Endothelial cell of umbilical vein (primary cell): ENCODE measurements around the gene APOO. TPM values are rescaled to one million over a fixed set of nuclear protein-coding genes. Genes with fewer than 3 reads are reported as not detected.
A peak's percentile ranks its signal among the peaks of the same experiment; 100 is the strongest.

Experiments used
- BruUV-seq: library from RNA; stranded (reverse); fragments of 400-500 nt; replicated peaks from 2 replicates; lab custom pipeline; 2021; lab: Mats Ljungman, UMichigan
- CTCF ChIA-PET: fragments of 300-600, 350-600 bp; sonication (Branson Sonifier 250); formaldehyde crosslinking; loops from one replicate; lab custom pipeline; 2021; ENCODE audit warnings: antibody characterized with exemption, inconsistent platforms; lab: Charles Lee
- POLR2A ChIA-PET: fragments of 300-600, 350-600 bp; sonication (Branson Sonifier 250); formaldehyde crosslinking; loops from one replicate; lab custom pipeline; 2021; ENCODE audit warnings: antibody characterized with exemption, inconsistent platforms; lab: Charles Lee
- DNase-seq: peaks from one replicate; pipeline ENCODE4 v3.0.0-alpha.2; 2011; ENCODE audit warnings: low read depth, low spot score
- FAIRE-seq: peaks from 2 replicates; lab custom pipeline; 2011; peaks lifted over from hg19 to GRCh38; lab: Jason Lieb, UNC
- H2AFZ ChIP-seq: 2 replicates; pipeline ENCODE4 v1.6.0; 2012; ENCODE audit warnings: low read depth, low read length, control low read depth, inconsistent platforms
- H3K27ac ChIP-seq: 2 replicates; pipeline ENCODE4 v1.5.1; 2011; ENCODE audit warnings: low read depth, mild to moderate bottlenecking, control low read depth, low read length, moderate library complexity; ENCODE audit not compliant: insufficient read depth
- H3K27me3 ChIP-seq, 2 experiments: 2 replicates each; pipeline versions ENCODE4 v1.6.0 to v1.6.1; 2011; ENCODE audit warnings: low read length in 2 of 2, mixed read lengths in 1 of 2; ENCODE audit not compliant: control insufficient read depth in 2 of 2, insufficient read depth in 2 of 2
- H3K36me3 ChIP-seq, 2 experiments: 2 replicates in 1 of 2; 3 replicates in 1 of 2; pipeline ENCODE4 v1.5.1; 2011; ENCODE audit warnings: low read length in 2 of 2, mild to moderate bottlenecking in 1 of 2, moderate library complexity in 1 of 2; ENCODE audit not compliant: control insufficient read depth in 2 of 2, insufficient read depth in 2 of 2; ENCODE audit errors: extremely low read depth in 1 of 2
- H3K4me1 ChIP-seq: 3 replicates; pipeline ENCODE4 v1.5.1; 2011; ENCODE audit warnings: mild to moderate bottlenecking, low read length; ENCODE audit not compliant: control insufficient read depth, insufficient read depth; ENCODE audit errors: extremely low read depth
- H3K4me2 ChIP-seq: 2 replicates; pipeline ENCODE4 v1.6.1; 2011; ENCODE audit warnings: low read length, control low read depth, mixed read lengths; ENCODE audit not compliant: insufficient read depth
- H3K4me3 ChIP-seq, 3 experiments: fragments of 200-600 bp in 1 of 3; sonication (generic), shearing (Covaris generic) in 1 of 3; replicated peaks in 1 of 3; 2 replicates each; pipeline ENCODE4 v1.5.1; 2011 to 2016; ENCODE audit warnings: control low read depth in 3 of 3, low read length in 3 of 3, mild to moderate bottlenecking in 2 of 3, inconsistent platforms in 1 of 3, low read depth in 1 of 3, moderate library complexity in 1 of 3; ENCODE audit not compliant: insufficient read depth in 1 of 3
- H3K79me2 ChIP-seq: 2 replicates; pipeline ENCODE4 v1.6.0; 2012; ENCODE audit warnings: low read length, inconsistent platforms; ENCODE audit not compliant: control insufficient read depth, insufficient read depth
- H3K9ac ChIP-seq: replicated peaks from 2 replicates; pipeline ENCODE3; 2011; ENCODE audit warnings: low read length, control low read depth; ENCODE audit not compliant: insufficient read depth; ENCODE audit errors: extremely low read depth
- H3K9me1 ChIP-seq: replicated peaks from 3 replicates; pipeline ENCODE4 v1.6.0; 2011; ENCODE audit warnings: mild to moderate bottlenecking, low read length; ENCODE audit not compliant: control insufficient read depth, insufficient read depth; ENCODE audit errors: extremely low read depth
- H3K9me3 ChIP-seq: replicated peaks from 2 replicates; pipeline ENCODE4 v1.5.1; 2012; ENCODE audit warnings: low read length, inconsistent platforms; ENCODE audit not compliant: control insufficient read depth, insufficient read depth
- H4K20me1 ChIP-seq: replicated peaks from 2 replicates; pipeline ENCODE3; 2011; ENCODE audit warnings: mild to moderate bottlenecking, low read length; ENCODE audit not compliant: control insufficient read depth, insufficient read depth; ENCODE audit errors: extremely low read depth
- CTCF ChIP-seq, 2 donors: IDR thresholded peaks; 1 replicate in 1 of 2; 2 replicates in 1 of 2; pipeline ENCODE4 v1.5.1; 2011; ENCODE audit warnings: low read length in 2 of 2, mild to moderate bottlenecking in 2 of 2, moderate library complexity in 2 of 2, control low read depth in 1 of 2, inconsistent platforms in 1 of 2, low read depth in 1 of 2; ENCODE audit not compliant: insufficient read depth in 1 of 2; ENCODE audit errors: extremely low read depth in 1 of 2
- EZH2 ChIP-seq: IDR thresholded peaks from 2 replicates; pipeline ENCODE4 v1.6.1; 2012; ENCODE audit warnings: borderline replicate concordance, low read depth, mild to moderate bottlenecking, moderate library complexity, low read length, inconsistent platforms; ENCODE audit not compliant: severe bottlenecking
- FOS ChIP-seq: IDR thresholded peaks from 2 replicates; pipeline ENCODE4 v1.6.1; 2011; ENCODE audit warnings: mild to moderate bottlenecking, low read length, moderate library complexity, borderline replicate concordance; ENCODE audit not compliant: insufficient read depth
- JUN ChIP-seq: IDR thresholded peaks from 2 replicates; pipeline ENCODE4 v1.6.1; 2011; ENCODE audit warnings: borderline replicate concordance, low read depth; ENCODE audit not compliant: insufficient read length, insufficient read depth
- MAX ChIP-seq: IDR thresholded peaks from 2 replicates; pipeline ENCODE4 v1.6.1; 2011; ENCODE audit not compliant: insufficient read depth, insufficient read length
- MYC ChIP-seq: IDR thresholded peaks from one replicate; pipeline ENCODE4 v1.6.1; 2011; ENCODE audit warnings: mild to moderate bottlenecking, low read depth, low read length
- POLR2A ChIP-seq: IDR thresholded peaks from 2 replicates; pipeline ENCODE4 v1.6.1; 2012; ENCODE audit warnings: low read depth, mild to moderate bottlenecking, control low read depth, low read length
- POLR2AphosphoS5 ChIP-seq: IDR thresholded peaks from 2 replicates; pipeline ENCODE4 v1.6.1; 2012; ENCODE audit warnings: low read depth, mild to moderate bottlenecking, control low read depth, low read length, moderate library complexity; ENCODE audit not compliant: insufficient read depth
- dilution Hi-C: fragments of 300-500 bp; cut with MboI; formaldehyde crosslinking; loops from one replicate; pipeline ENCODE4 v1.15.0; 2019; ENCODE audit warnings: low sequenced_read_pairs; ENCODE audit not compliant: extremely low pct_ligation_motif_present
- intact Hi-C: fragments of 100-400 bp; cut with micrococcal nuclease; formaldehyde crosslinking; loops from one replicate; pipeline ENCODE4 v1.10.0; 2022
- polyA plus RNA-seq, 4 experiments: library from polyadenylated mRNA; depleted of rRNA in 3 of 4; stranded (reverse) in 3 of 4; unstranded in 1 of 4; fragments of >200 nt; gene quantifications; 2 replicates each; pipeline versions ENCODE4 v1.2.1 to v1.2.3, GENCODE V29; 2011 to 2012; ENCODE audit warnings: missing spikeins in 1 of 4
- total RNA-seq: library from RNA; stranded (reverse); gene quantifications from 2 replicates; pipeline ENCODE4 v1.2.3, GENCODE V29; 2021

Gene APOO
- total and polyA plus RNA-seq, 2 donors (not counting 3 experiments of a cell fraction or from before 2014, with no cell fraction given) = 9.8 to 24.3 TPM

GRCh38 chrX:23797371-23798128 lies 110.2 kb downstream of the APOO start:
- ChIA-PET CTCF (interaction anchor here (1.4 kb wide), 1 partner anchor 15 kb away, joined by 4 read pairs; the partner anchor contains the start of gene SAT1), POLR2A (interaction anchor here (1.2 kb wide), 1 partner anchor 14 kb away, joined by 6 read pairs; the partner anchor contains the start of gene SAT1)
- intact Hi-C loops = no loop called here
- H3K27me3 ChIP-seq = no peaks in the 10 kb centered on the region
- no peak overlapping the region for H3K4me3 ChIP-seq
- H3K79me2 ChIP-seq = no peaks in the 10 kb centered on the region
- H3K27ac ChIP-seq = no peak overlapping the region
- H3K4me1 ChIP-seq = peaks cover 4% of the 10 kb centered on the region
- dilution Hi-C loops = no loop called here
- no peaks in the 10 kb centered on the region for H3K9me1 ChIP-seq
- H3K9ac ChIP-seq = no peak overlapping the region
- no peak overlapping the region for H3K4me2 ChIP-seq
- H3K36me3 ChIP-seq = no peaks in the 10 kb centered on the region
- no peaks in the 10 kb centered on the region for H4K20me1 ChIP-seq
- BruUV-seq = no TSS peak
- TF ChIP-seq FOS = no peak
- no peak for TF ChIP-seq MYC
- TF ChIP-seq JUN = no peak
- TF ChIP-seq CTCF (IDR thresholded peaks at IDR 0.05; ENCODE audit: extremely low read depth in 1 of 2, insufficient read depth in 1 of 2, low read depth in 1 of 2, low read length in 2 of 2) = no peak
- H2AFZ ChIP-seq = no peak overlapping the region
- H3K9me3 ChIP-seq = no peaks in the 10 kb centered on the region
- DNase-seq = peak; percentile 42
- FAIRE-seq = peak; percentile 52

GRCh38 chrX:23795221-23795620 lies 112.5 kb downstream of the APOO start:
- Histone ChIP-seq H3K9me3 (no peaks in the 10 kb centered on the region), H2AFZ (no peak overlapping the region), H4K20me1 (no peaks in the 10 kb centered on the region), H3K9me1 (no peaks in the 10 kb centered on the region), H3K36me3 (no peaks in the 10 kb centered on the region), H3K79me2 (no peaks in the 10 kb centered on the region), H3K27ac (no peak overlapping the region), H3K9ac (no peak overlapping the region), H3K27me3 (no peaks in the 10 kb centered on the region), H3K4me3 (no peak overlapping the region), H3K4me1 (no peaks in the 10 kb centered on the region), H3K4me2 (no peak overlapping the region)
- dilution Hi-C loops = no loop called here
- no TSS peak for BruUV-seq
- FAIRE-seq (no peak), DNase-seq (no peak)
- CTCF ChIA-PET = no interaction called here
- TF ChIP-seq MAX (no peak), POLR2A (no peak), CTCF (IDR thresholded peaks at IDR 0.05; ENCODE audit: extremely low read depth in 1 of 2, insufficient read depth in 1 of 2, low read depth in 1 of 2, low read length in 2 of 2) (no peak), POLR2AphosphoS5 (no peak), EZH2 (no peak), MYC (no peak)
- intact Hi-C loops = no loop called here
- POLR2A ChIA-PET = no interaction called here
